Measurements from ENCODE around the gene PAFAH1B2. TPM values are rescaled to one million over a fixed set of nuclear protein-coding genes. Genes with fewer than 3 reads are reported as not detected.

The PAFAH1B2 gene
- total RNA-seq, 2 experiments from 2014 or later: 59.9 to 62.8 TPM

DNA sequence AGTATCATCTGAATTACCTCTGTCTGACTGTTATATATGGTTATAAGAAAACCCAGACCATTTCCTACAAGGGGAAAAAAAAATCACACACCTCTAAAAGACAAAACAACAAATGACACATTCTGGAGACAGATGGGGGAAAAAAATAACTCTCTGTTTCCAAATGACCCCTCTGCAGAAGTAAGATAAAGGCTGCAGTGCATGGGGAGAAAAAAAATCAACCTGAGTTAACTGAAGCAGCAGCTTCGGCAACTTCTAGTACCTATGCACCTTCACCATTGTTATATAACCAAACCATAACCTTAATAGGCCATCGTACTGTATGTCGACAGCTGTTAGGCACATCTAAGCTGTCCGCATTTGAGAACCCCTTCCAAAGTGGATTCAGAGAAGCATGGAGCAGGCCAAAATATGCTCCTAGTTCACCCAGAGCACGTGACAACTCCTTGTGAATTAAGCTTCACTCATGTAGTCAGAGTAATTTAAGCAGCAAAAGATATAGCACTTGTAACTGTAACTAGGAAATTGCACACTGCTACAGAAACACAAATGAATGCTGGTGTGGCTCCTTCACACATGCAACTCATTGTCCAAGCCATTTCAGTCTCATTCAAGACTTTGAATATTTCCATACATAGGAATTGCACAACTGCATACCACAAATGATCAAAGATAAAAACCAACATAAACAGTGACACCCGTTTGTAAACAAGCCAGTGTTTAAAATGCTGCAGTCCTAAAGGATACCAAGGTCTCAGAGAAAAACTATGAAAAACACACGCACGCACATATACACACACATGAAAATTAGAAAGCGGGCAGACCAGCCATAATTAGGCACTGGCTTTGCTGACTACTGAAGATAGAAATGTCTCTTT is 48.6 kb upstream of the PAFAH1B2 start:
- intact Hi-C loops (cut with micrococcal nuclease; ENCODE audit: unreplicated experiment): loop anchor here (1.0 to 10.0 kb wide), 4 partner anchors 111 to 217 kb away; no protein-coding TSS in a partner anchor
- no peak overlapping the region for H2AFZ ChIP-seq (ENCODE audit: low read length)
- H4K20me1 ChIP-seq (ENCODE audit: insufficient read depth, low read length): peaks cover 16% of the 10 kb centered on the region
- H3K79me2 ChIP-seq (ENCODE audit: insufficient read depth, low read depth, low read length): peaks cover 79% of the 10 kb centered on the region
- H3K4me3 ChIP-seq (ENCODE audit: low read depth, low read length, poor library complexity, severe bottlenecking): peak overlapping the region; percentile 86
- TF ChIP-seq, protein P1, sequence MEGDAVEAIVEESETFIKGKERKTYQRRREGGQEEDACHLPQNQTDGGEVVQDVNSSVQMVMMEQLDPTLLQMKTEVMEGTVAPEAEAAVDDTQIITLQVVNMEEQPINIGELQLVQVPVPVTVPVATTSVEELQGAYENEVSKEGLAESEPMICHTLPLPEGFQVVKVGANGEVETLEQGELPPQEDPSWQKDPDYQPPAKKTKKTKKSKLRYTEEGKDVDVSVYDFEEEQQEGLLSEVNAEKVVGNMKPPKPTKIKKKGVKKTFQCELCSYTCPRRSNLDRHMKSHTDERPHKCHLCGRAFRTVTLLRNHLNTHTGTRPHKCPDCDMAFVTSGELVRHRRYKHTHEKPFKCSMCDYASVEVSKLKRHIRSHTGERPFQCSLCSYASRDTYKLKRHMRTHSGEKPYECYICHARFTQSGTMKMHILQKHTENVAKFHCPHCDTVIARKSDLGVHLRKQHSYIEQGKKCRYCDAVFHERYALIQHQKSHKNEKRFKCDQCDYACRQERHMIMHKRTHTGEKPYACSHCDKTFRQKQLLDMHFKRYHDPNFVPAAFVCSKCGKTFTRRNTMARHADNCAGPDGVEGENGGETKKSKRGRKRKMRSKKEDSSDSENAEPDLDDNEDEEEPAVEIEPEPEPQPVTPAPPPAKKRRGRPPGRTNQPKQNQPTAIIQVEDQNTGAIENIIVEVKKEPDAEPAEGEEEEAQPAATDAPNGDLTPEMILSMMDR (conservative IDR thresholded peaks at IDR 0.05; ENCODE audit: low read length): no peak
- no peak for TF ChIP-seq EZH2phosphoT487 (IDR thresholded peaks at IDR 0.05; ENCODE audit: borderline replicate concordance, low read depth, low read length)
- BruUV-seq (replicated peaks): no TSS peak
- peaks cover 8% of the 10 kb centered on the region; the same call in 1 of the 2 replicates for H3K9me3 ChIP-seq (ENCODE audit: low read length)
- H3K4me1 ChIP-seq (ENCODE audit: insufficient read depth, low read length, poor library complexity, severe bottlenecking): peaks cover 37% of the 10 kb centered on the region
- H3K36me3 ChIP-seq (ENCODE audit: insufficient read depth, low read length): peaks cover 20% of the 10 kb centered on the region
- H3K4me2 ChIP-seq (ENCODE audit: low read length): peak overlapping the region; percentile 85
- ChIA-PET POLR2A (interaction anchor here (0.7 to 4.4 kb wide), 10 partner anchors 19 to 232 kb away, joined by 3 to 28 read pairs (median 4); no protein-coding TSS in a partner anchor), CTCF (ENCODE audit: unreplicated experiment) (interaction anchor here (1.1 kb wide), 1 partner anchor 167 kb away, joined by 3 read pairs; no protein-coding TSS in a partner anchor)
- H3K9me2 ChIP-seq (ENCODE audit: insufficient read depth, low read length): no peaks in the 10 kb centered on the region
- DNase-seq (ENCODE audit: low spot score): no peak
- peak overlapping the region; percentile 61 for H3K27ac ChIP-seq (ENCODE audit: low read depth, low read length, poor library complexity, severe bottlenecking)

DNA sequence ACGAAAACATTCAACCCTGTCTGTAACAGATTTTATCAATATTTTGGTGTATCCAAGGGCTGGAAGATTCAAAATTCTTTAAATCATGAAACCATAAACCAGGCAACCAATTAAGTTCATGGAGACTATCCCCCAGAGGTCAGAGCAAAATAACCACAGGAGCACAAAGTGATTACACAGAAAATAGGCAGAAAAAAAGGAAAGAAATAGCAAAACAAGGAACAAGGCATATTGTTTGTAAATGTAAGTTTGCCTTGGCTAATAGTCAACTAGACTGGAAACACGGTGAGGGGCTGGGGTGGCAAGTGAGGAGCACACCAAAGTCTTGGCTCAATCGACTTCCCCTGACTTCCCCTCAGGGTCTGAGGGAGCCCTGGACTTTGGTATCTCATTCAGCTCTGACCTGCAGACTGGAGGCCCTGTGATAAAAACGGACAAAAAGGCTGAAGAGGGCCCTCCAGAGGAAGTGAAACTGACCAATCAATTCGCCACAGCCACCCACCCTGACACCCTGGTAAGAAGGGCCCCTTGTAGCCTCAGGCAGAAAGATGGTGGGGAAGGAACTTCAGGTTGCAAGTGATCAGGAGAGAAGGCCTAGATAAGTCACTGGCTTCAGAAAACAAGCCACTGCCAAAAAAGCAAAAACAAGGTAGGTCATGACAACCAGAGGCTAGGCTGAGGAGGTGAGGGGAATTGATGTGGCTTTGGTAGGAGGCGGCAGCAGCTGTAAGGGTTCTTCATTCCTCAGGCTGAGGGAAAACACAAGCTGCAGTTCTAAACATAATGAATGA is 47.7 kb upstream of the PAFAH1B2 start:
- BruUV-seq (replicated peaks): no TSS peak
- Histone ChIP-seq H3K4me3 (ENCODE audit: low read depth, low read length, poor library complexity, severe bottlenecking) (peak overlapping the region; percentile 86), H2AFZ (ENCODE audit: low read length) (no peak overlapping the region), H3K79me2 (ENCODE audit: insufficient read depth, low read depth, low read length) (peaks cover 74% of the 10 kb centered on the region), H3K4me2 (ENCODE audit: low read length) (peak overlapping the region; percentile 85), H3K9me3 (ENCODE audit: low read length) (peaks cover 8% of the 10 kb centered on the region; the same call in 1 of the 2 replicates), H4K20me1 (ENCODE audit: insufficient read depth, low read length) (peaks cover 13% of the 10 kb centered on the region), H3K27ac (ENCODE audit: low read depth, low read length, poor library complexity, severe bottlenecking) (peak overlapping the region; percentile 61), H3K9me2 (ENCODE audit: insufficient read depth, low read length) (no peaks in the 10 kb centered on the region), H3K36me3 (ENCODE audit: insufficient read depth, low read length) (peaks cover 20% of the 10 kb centered on the region), H3K4me1 (ENCODE audit: insufficient read depth, low read length, poor library complexity, severe bottlenecking) (peaks cover 37% of the 10 kb centered on the region)
- ChIA-PET POLR2A (interaction anchor here (0.7 to 4.4 kb wide), 10 partner anchors 58 to 208 kb away, joined by 3 to 28 read pairs (median 4); no protein-coding TSS in a partner anchor), CTCF (ENCODE audit: unreplicated experiment) (interaction anchor here (0.5 to 0.6 kb wide), 2 partner anchors 93 to 172 kb away, joined by 3 to 6 read pairs; no protein-coding TSS in a partner anchor)
- intact Hi-C loops (cut with micrococcal nuclease; ENCODE audit: unreplicated experiment): loop anchor here (1.0 to 10.0 kb wide), 4 partner anchors 112 to 218 kb away; no protein-coding TSS in a partner anchor
- DNase-seq (ENCODE audit: low spot score): peak; percentile 75
- TF ChIP-seq, protein P1 (conservative IDR thresholded peaks at IDR 0.05; ENCODE audit: low read length): peak; percentile 41; the same call in 1 of the 2 replicates
- no peak for TF ChIP-seq EZH2phosphoT487 (IDR thresholded peaks at IDR 0.05; ENCODE audit: borderline replicate concordance, low read depth, low read length)

Data from OCI-LY7 (cell line).